Stimulated activated CD8-positive, alpha-beta memory T cell treated with anti-CD3 and anti-CD28 coated beads, Interleukin-7, amount 100 ng/mL, for 1 hour (primary cell): Measurements from ENCODE around the gene LRFN3.
"Not testable (repeated sequence)": the region's sequence is repeated elsewhere in the genome, so short reads cannot be mapped to it uniquely, and the experiment has no call there.

ENCODE experiments used
- DNase-seq, 2 donors: peaks; one replicate each; pipeline ENCODE4 v3.0.0-alpha.2; 2020; ENCODE audit warnings: low read depth in 2 of 2

LRFN3 gene

GRCh38 chr19:35905178-35905727 lies 30.9 kb upstream of the LRFN3 start:
- no peak for DNase-seq

- no peak for DNase-seq
Measured at GRCh38 chr19:35907377-35907745, 28.8 kb upstream of the LRFN3 start.

- DNase-seq: no peak
Measured at GRCh38 chr19:35908010-35908441, 28.1 kb upstream of the LRFN3 start, which contains the start of gene TYROBP. Gene TYROBP, minus strand, starts transcription at chr19:35908295. Its CDS starts 67 bp downstream, at chr19:35908228.

- DNase-seq: no peak
Measured at GRCh38 chr19:35908973-35909683, 27.0 kb upstream of the LRFN3 start.

- DNase-seq: no peak
Measured at GRCh38 chr19:35909684-35910035, 26.5 kb upstream of the LRFN3 start.

- not testable (repeated sequence) for DNase-seq
Measured at GRCh38 chr19:35910355-35910754, 25.8 kb upstream of the LRFN3 start.

GRCh38 chr19:35911173-35911572 lies 25.0 kb upstream of the LRFN3 start:
- DNase-seq: no peak

GRCh38 chr19:35911790-35912189 lies 24.4 kb upstream of the LRFN3 start:
- DNase-seq: no peak

- DNase-seq: no peak
Measured at GRCh38 chr19:35913589-35913988, 22.6 kb upstream of the LRFN3 start.

GRCh38 chr19:35915443-35915842 lies 20.7 kb upstream of the LRFN3 start:
- DNase-seq: no peak

- no peak for DNase-seq
Measured at GRCh38 chr19:35919306-35919705, 16.9 kb upstream of the LRFN3 start.

- DNase-seq: no peak
Measured at GRCh38 chr19:35921012-35921411, 15.2 kb upstream of the LRFN3 start.

GRCh38 chr19:35925501-35925900 lies 10.7 kb upstream of the LRFN3 start:
- no peak for DNase-seq

- DNase-seq: no peak
Measured at GRCh38 chr19:35928507-35928906, 7.7 kb upstream of the LRFN3 start.

GRCh38 chr19:35929876-35930275 lies 6.3 kb upstream of the LRFN3 start:
- DNase-seq: no peak

- peak; percentile 95 to 97 for DNase-seq
Measured at GRCh38 chr19:35931161-35931873, 4.9 kb upstream of the LRFN3 start.

- no peak for DNase-seq
Measured at GRCh38 chr19:35931874-35932202, 4.3 kb upstream of the LRFN3 start.

- no peak for DNase-seq
Measured at GRCh38 chr19:35932291-35932936, 3.8 kb upstream of the LRFN3 start.

- DNase-seq: no peak
Measured at GRCh38 chr19:35936738-35937268, 629 bp downstream of the LRFN3 start.

- DNase-seq: no peak
Measured at GRCh38 chr19:35937345-35938281, 1.4 kb downstream of the LRFN3 start.
